ENCODE results near the gene CAMTA1. TPM values are rescaled to one million over a fixed set of nuclear protein-coding genes. Genes with fewer than 3 reads are reported as not detected.
"Not testable (repeated sequence)": the region's sequence is repeated elsewhere in the genome, so short reads cannot be mapped to it uniquely, and the experiment has no call there.

The CAMTA1 gene
- total RNA-seq, 1 donor from 2014 or later: 77.6 TPM

DNA sequence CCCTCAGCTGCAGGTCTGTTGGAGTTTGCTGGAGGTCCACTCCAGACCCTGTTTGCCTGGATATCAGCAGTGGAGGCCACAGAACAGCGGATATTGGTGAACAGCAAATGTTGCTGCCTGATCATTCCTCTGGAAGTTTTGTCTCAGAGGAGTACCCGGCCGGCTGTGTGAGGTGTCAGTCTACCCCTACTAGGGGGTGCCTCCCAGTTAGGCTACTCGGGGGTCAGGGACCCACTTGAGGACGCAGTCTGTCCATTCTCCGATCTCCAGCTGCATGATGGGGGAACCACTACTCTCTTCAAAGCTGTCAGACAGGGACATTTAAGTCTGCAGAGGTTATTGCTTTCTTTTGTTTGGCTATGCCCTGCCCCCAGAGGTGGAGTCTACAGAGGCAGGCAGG, 819.7 kb downstream of the CAMTA1 start:
- H3K27ac ChIP-seq (ENCODE audit: low read depth, low read length); H3K27me3 ChIP-seq (ENCODE audit: insufficient read depth, low read length); H3K4me1 Mint-ChIP-seq (ENCODE audit: low read depth, unreplicated experiment); H3K9me3 ChIP-seq (ENCODE audit: insufficient read depth, low read depth, low read length); H3K4me1 ChIP-seq (ENCODE audit: insufficient read depth, low read length); H3K9ac ChIP-seq (ENCODE audit: low read length); H3K4me3 ChIP-seq (ENCODE audit: insufficient read depth, low read depth, low read length); H3K4me2 ChIP-seq (ENCODE audit: low read length); FAIRE-seq; H3K79me2 ChIP-seq (ENCODE audit: insufficient read depth, low read length); H3K4me3 Mint-ChIP-seq (ENCODE audit: unreplicated experiment); H2AFZ ChIP-seq (ENCODE audit: low read depth, low read length); H3K36me3 ChIP-seq (ENCODE audit: insufficient read depth, low read length); H4K20me1 ChIP-seq (ENCODE audit: insufficient read depth, low read length); H3K36me3 Mint-ChIP-seq (ENCODE audit: low read depth, unreplicated experiment); DNase-seq (ENCODE audit: low read depth); H3K27ac Mint-ChIP-seq (ENCODE audit: unreplicated experiment): not testable (repeated sequence)
- peaks cover 35% of the 10 kb centered on the region for H3K27me3 Mint-ChIP-seq (ENCODE audit: low read depth, unreplicated experiment)
- H3K9me3 Mint-ChIP-seq (ENCODE audit: unreplicated experiment): peaks cover 20% of the 10 kb centered on the region

DNA sequence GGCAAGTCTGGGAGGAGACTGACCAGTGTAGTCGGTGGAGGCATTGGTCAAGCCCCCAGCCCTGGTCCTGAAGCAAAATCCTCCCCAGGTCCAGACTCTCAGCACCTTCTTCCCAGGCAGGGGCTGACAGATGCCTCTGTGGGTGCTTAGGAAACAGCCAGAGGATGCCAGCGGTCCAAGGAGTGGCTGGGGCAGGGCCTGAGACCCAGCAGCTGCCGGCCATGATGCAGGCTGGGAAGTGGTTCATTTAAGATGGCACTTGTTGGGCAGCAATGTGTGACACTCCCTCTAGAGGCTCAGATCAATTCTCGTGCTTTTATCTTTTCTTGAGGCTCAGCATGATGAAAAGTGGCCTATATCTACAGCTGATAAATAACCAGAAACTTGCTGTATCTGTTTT, 820.8 kb downstream of the CAMTA1 start:
- Mint-ChIP-seq H3K4me1 (ENCODE audit: low read depth, unreplicated experiment) (peaks cover 4% of the 10 kb centered on the region), H3K4me3 (ENCODE audit: unreplicated experiment) (no peak overlapping the region), H3K36me3 (ENCODE audit: low read depth, unreplicated experiment) (peaks cover 3% of the 10 kb centered on the region), H3K27me3 (ENCODE audit: low read depth, unreplicated experiment) (peaks cover 37% of the 10 kb centered on the region), H3K9me3 (ENCODE audit: unreplicated experiment) (peaks cover 16% of the 10 kb centered on the region), H3K27ac (ENCODE audit: unreplicated experiment) (no peak overlapping the region)
- Histone ChIP-seq H3K9ac (ENCODE audit: low read length) (no peak overlapping the region), H3K27me3 (ENCODE audit: insufficient read depth, low read length) (no peaks in the 10 kb centered on the region), H2AFZ (ENCODE audit: low read depth, low read length) (no peak overlapping the region), H4K20me1 (ENCODE audit: insufficient read depth, low read length) (no peaks in the 10 kb centered on the region), H3K4me1 (ENCODE audit: insufficient read depth, low read length) (peaks cover 9% of the 10 kb centered on the region), H3K27ac (ENCODE audit: low read depth, low read length) (no peak overlapping the region), H3K9me3 (ENCODE audit: insufficient read depth, low read depth, low read length) (peaks cover 3% of the 10 kb centered on the region), H3K79me2 (ENCODE audit: insufficient read depth, low read length) (no peaks in the 10 kb centered on the region), H3K36me3 (ENCODE audit: insufficient read depth, low read length) (no peaks in the 10 kb centered on the region), H3K4me3 (ENCODE audit: insufficient read depth, low read depth, low read length) (no peak overlapping the region), H3K4me2 (ENCODE audit: low read length) (no peak overlapping the region)
- DNase-seq (ENCODE audit: low read depth) (no peak), FAIRE-seq (no peak)
- TF ChIP-seq, protein P1, sequence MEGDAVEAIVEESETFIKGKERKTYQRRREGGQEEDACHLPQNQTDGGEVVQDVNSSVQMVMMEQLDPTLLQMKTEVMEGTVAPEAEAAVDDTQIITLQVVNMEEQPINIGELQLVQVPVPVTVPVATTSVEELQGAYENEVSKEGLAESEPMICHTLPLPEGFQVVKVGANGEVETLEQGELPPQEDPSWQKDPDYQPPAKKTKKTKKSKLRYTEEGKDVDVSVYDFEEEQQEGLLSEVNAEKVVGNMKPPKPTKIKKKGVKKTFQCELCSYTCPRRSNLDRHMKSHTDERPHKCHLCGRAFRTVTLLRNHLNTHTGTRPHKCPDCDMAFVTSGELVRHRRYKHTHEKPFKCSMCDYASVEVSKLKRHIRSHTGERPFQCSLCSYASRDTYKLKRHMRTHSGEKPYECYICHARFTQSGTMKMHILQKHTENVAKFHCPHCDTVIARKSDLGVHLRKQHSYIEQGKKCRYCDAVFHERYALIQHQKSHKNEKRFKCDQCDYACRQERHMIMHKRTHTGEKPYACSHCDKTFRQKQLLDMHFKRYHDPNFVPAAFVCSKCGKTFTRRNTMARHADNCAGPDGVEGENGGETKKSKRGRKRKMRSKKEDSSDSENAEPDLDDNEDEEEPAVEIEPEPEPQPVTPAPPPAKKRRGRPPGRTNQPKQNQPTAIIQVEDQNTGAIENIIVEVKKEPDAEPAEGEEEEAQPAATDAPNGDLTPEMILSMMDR (IDR thresholded peaks at IDR 0.05; ENCODE audit: insufficient read depth, low read depth, low read length): no peak
- TF ChIP-seq EZH2 (IDR thresholded peaks at IDR 0.05; ENCODE audit: insufficient read depth, low read length): no peak

DNA sequence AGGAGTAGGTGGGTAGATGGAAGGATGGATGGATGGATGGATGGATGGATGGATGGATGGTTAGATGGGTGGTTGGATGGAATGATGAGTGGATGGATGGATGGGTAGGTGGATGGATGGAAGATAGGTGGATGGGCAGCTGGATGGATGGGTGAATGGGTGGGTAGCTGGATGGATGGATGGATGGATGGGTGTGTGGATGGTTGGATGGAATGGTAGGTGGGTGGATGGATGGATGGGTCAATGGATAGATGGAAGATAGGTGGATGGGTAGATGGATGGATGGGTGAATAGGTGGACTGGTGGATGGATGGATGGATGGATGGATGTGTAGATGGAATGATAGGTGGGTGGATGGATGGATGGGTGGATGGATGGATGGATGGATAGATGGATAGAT, 821.8 kb downstream of the CAMTA1 start:
- TF ChIP-seq, protein P1 (IDR thresholded peaks at IDR 0.05; ENCODE audit: insufficient read depth, low read depth, low read length): no peak
- no peak for TF ChIP-seq EZH2 (IDR thresholded peaks at IDR 0.05; ENCODE audit: insufficient read depth, low read length)
- Histone ChIP-seq H3K9ac (ENCODE audit: low read length) (no peak overlapping the region), H3K27ac (ENCODE audit: low read depth, low read length) (no peak overlapping the region), H3K4me3 (ENCODE audit: insufficient read depth, low read depth, low read length) (no peak overlapping the region), H3K79me2 (ENCODE audit: insufficient read depth, low read length) (no peaks in the 10 kb centered on the region), H3K27me3 (ENCODE audit: insufficient read depth, low read length) (no peaks in the 10 kb centered on the region), H2AFZ (ENCODE audit: low read depth, low read length) (no peak overlapping the region), H3K4me1 (ENCODE audit: insufficient read depth, low read length) (peaks cover 9% of the 10 kb centered on the region), H3K9me3 (ENCODE audit: insufficient read depth, low read depth, low read length) (peaks cover 3% of the 10 kb centered on the region), H3K36me3 (ENCODE audit: insufficient read depth, low read length) (no peaks in the 10 kb centered on the region), H4K20me1 (ENCODE audit: insufficient read depth, low read length) (no peaks in the 10 kb centered on the region), H3K4me2 (ENCODE audit: low read length) (no peak overlapping the region)
- no peak overlapping the region for H3K27ac Mint-ChIP-seq (ENCODE audit: unreplicated experiment)
- FAIRE-seq (no peak), DNase-seq (ENCODE audit: low read depth) (no peak)
- H3K4me1 Mint-ChIP-seq (ENCODE audit: low read depth, unreplicated experiment): peaks cover 4% of the 10 kb centered on the region
- H3K36me3 Mint-ChIP-seq (ENCODE audit: low read depth, unreplicated experiment): peaks cover 3% of the 10 kb centered on the region
- peaks cover 16% of the 10 kb centered on the region for H3K9me3 Mint-ChIP-seq (ENCODE audit: unreplicated experiment)
- H3K4me3 Mint-ChIP-seq (ENCODE audit: unreplicated experiment): no peak overlapping the region
- H3K27me3 Mint-ChIP-seq (ENCODE audit: low read depth, unreplicated experiment): peaks cover 40% of the 10 kb centered on the region

Data from astrocyte (in vitro differentiated cells and primary cell).